ENCODE measurements around the gene GJE1. TPM values are rescaled to one million over a fixed set of nuclear protein-coding genes. Genes with fewer than 3 reads are reported as not detected.

Gene GJE1
- total RNA-seq (2014; rRNA removed; shearing (Covaris generic)) = not detected in 2 replicates

GRCh38 chr6:142132625-142133024 is at the start of gene GJE1:
Gene GJE1, plus strand, starts transcription at chr6:142132925. Its CDS starts 234 bp downstream, at chr6:142133159.

GRCh38 chr6:142146828-142147662 is 14.3 kb downstream of the GJE1 start, which contains the start of the genes NMBR and VTA1:
Gene NMBR, minus strand, starts transcription at chr6:142147122. Its CDS starts 58,464 bp downstream, at chr6:142088658.
Gene VTA1, plus strand, starts transcription at chr6:142147263. Its CDS starts 25 bp downstream, at chr6:142147288.

Other genes starting within 250 kb of the GJE1 start
- not detected in 2 replicates for gene NMBR, start 14.2 kb downstream of the GJE1 start, total RNA-seq (2014; rRNA removed; shearing (Covaris generic))
- gene VTA1, start 14.3 kb downstream of the GJE1 start, total RNA-seq (2014; rRNA removed; shearing (Covaris generic)) = 31.5 and 35.8 TPM in 2 replicates
- 11.2 and 12.1 TPM in 2 replicates for gene ADGRG6, start 169.1 kb downstream of the GJE1 start, total RNA-seq (2014; rRNA removed; shearing (Covaris generic))